Parathyroid adenoma (tissue), 2 donors: Measurements from ENCODE around the gene PRKCH.
A peak's percentile ranks its signal among the peaks of the same experiment; 100 is the strongest.

Experiments
- H2AFZ ChIP-seq: fragments of 300-600 bp; sonication (generic); one replicate; pipeline ENCODE4 v1.7.0; 2017; ENCODE audit warnings: antibody characterized with exemption, mild to moderate bottlenecking
- H3K27ac ChIP-seq: fragments of 300-600 bp; sonication (generic); one replicate; pipeline ENCODE4 v1.7.0; 2017
- H3K27me3 ChIP-seq: fragments of 300-600 bp; sonication (generic); one replicate; pipeline ENCODE4 v1.7.0; 2017; ENCODE audit warnings: low read length; ENCODE audit not compliant: control insufficient read depth, insufficient read depth
- H3K36me3 ChIP-seq: fragments of 300-600 bp; sonication (generic); one replicate; pipeline ENCODE4 v1.7.0; 2017; ENCODE audit warnings: low read length; ENCODE audit not compliant: control insufficient read depth, insufficient read depth
- H3K4me1 ChIP-seq: fragments of 300-600 bp; sonication (generic); one replicate; pipeline ENCODE4 v1.7.0; 2017; ENCODE audit warnings: control low read depth
- H3K4me2 ChIP-seq: fragments of 300-600 bp; sonication (generic); one replicate; pipeline ENCODE4 v1.7.0; 2017; ENCODE audit warnings: low read length
- H3K4me3 ChIP-seq: fragments of 300-600 bp; sonication (generic); one replicate; pipeline ENCODE4 v1.7.0; 2017; ENCODE audit warnings: low read depth, low read length
- H3K79me2 ChIP-seq: fragments of 300-600 bp; sonication (generic); one replicate; pipeline ENCODE4 v1.7.0; 2017; ENCODE audit warnings: control low read depth
- H3K9ac ChIP-seq: fragments of 300-600 bp; sonication (generic); one replicate; pipeline ENCODE4 v1.7.0; 2017; ENCODE audit warnings: mild to moderate bottlenecking
- H3K9me3 ChIP-seq: fragments of 300-600 bp; sonication (generic); one replicate; pipeline ENCODE4 v1.7.0; 2017; ENCODE audit warnings: low read length; ENCODE audit not compliant: control insufficient read depth
- CTCF ChIP-seq: fragments of 300-600 bp; sonication (generic); IDR thresholded peaks from one replicate; pipeline ENCODE4 v1.7.0; 2017; ENCODE audit warnings: antibody characterized with exemption, mild to moderate bottlenecking
- donor health status: primary hyperparathyroidism.

PRKCH gene

GRCh38 chr14:61474015-61474414 is 152.6 kb downstream of the PRKCH start:
- no peak overlapping the region for H3K9ac ChIP-seq
- no peaks in the 10 kb centered on the region for H3K79me2 ChIP-seq
- no peaks in the 10 kb centered on the region for H3K36me3 ChIP-seq
- H3K27ac ChIP-seq: no peak overlapping the region
- H2AFZ ChIP-seq: no peak overlapping the region
- H3K4me1 ChIP-seq: peaks cover 13% of the 10 kb centered on the region
- H3K4me2 ChIP-seq: no peak overlapping the region
- H3K9me3 ChIP-seq: no peaks in the 10 kb centered on the region
- H3K27me3 ChIP-seq: no peaks in the 10 kb centered on the region
- no peak overlapping the region for H3K4me3 ChIP-seq
- no peak for TF ChIP-seq CTCF

GRCh38 chr14:61474701-61475100 is 153.3 kb downstream of the PRKCH start:
- no peak overlapping the region for H3K27ac ChIP-seq
- no peaks in the 10 kb centered on the region for H3K79me2 ChIP-seq
- no peak overlapping the region for H3K4me3 ChIP-seq
- no peaks in the 10 kb centered on the region for H3K36me3 ChIP-seq
- no peak overlapping the region for H3K9ac ChIP-seq
- no peaks in the 10 kb centered on the region for H3K27me3 ChIP-seq
- peaks cover 13% of the 10 kb centered on the region for H3K4me1 ChIP-seq
- H3K4me2 ChIP-seq: no peak overlapping the region
- no peak overlapping the region for H2AFZ ChIP-seq
- TF ChIP-seq CTCF: no peak
- H3K9me3 ChIP-seq: no peaks in the 10 kb centered on the region

GRCh38 chr14:61475316-61475715 is 153.9 kb downstream of the PRKCH start:
- no peak overlapping the region for H3K9ac ChIP-seq
- no peaks in the 10 kb centered on the region for H3K36me3 ChIP-seq
- TF ChIP-seq CTCF: peak; percentile 77
- peaks cover 13% of the 10 kb centered on the region for H3K4me1 ChIP-seq
- no peak overlapping the region for H2AFZ ChIP-seq
- no peaks in the 10 kb centered on the region for H3K79me2 ChIP-seq
- H3K9me3 ChIP-seq: no peaks in the 10 kb centered on the region
- no peaks in the 10 kb centered on the region for H3K27me3 ChIP-seq
- no peak overlapping the region for H3K4me2 ChIP-seq
- H3K4me3 ChIP-seq: peak overlapping the region; percentile 3
- H3K27ac ChIP-seq: peak overlapping the region; percentile 84

GRCh38 chr14:61476105-61476753 is 154.8 kb downstream of the PRKCH start:
- Histone ChIP-seq H3K4me3 (peak overlapping the region; percentile 1), H3K27ac (peak overlapping the region; percentile 84), H2AFZ (peak overlapping the region; percentile 10), H3K9ac (no peak overlapping the region), H3K36me3 (no peaks in the 10 kb centered on the region), H3K79me2 (no peaks in the 10 kb centered on the region), H3K27me3 (no peaks in the 10 kb centered on the region), H3K9me3 (no peaks in the 10 kb centered on the region), H3K4me1 (peaks cover 9% of the 10 kb centered on the region), H3K4me2 (no peak overlapping the region)
- TF ChIP-seq CTCF: no peak

GRCh38 chr14:61476754-61477410 is 155.5 kb downstream of the PRKCH start:
- no peaks in the 10 kb centered on the region for H3K27me3 ChIP-seq
- H3K4me2 ChIP-seq: peak overlapping the region; percentile 32
- H3K4me3 ChIP-seq: peak overlapping the region; percentile 1
- H3K9me3 ChIP-seq: no peaks in the 10 kb centered on the region
- peak overlapping the region; percentile 84 for H3K27ac ChIP-seq
- TF ChIP-seq CTCF: no peak
- H2AFZ ChIP-seq: peak overlapping the region; percentile 10
- H3K36me3 ChIP-seq: no peaks in the 10 kb centered on the region
- no peaks in the 10 kb centered on the region for H3K79me2 ChIP-seq
- H3K9ac ChIP-seq: no peak overlapping the region
- H3K4me1 ChIP-seq: peaks cover 8% of the 10 kb centered on the region
